ENCODE results near the gene SLC13A3. TPM values are rescaled to one million over a fixed set of nuclear protein-coding genes. Genes with fewer than 3 reads are reported as not detected.

The SLC13A3 gene
- total and polyA plus RNA-seq, 2 of the 4 experiments (the other 2 are of a cell fraction) = 2.5 to 4.2 TPM

DNA sequence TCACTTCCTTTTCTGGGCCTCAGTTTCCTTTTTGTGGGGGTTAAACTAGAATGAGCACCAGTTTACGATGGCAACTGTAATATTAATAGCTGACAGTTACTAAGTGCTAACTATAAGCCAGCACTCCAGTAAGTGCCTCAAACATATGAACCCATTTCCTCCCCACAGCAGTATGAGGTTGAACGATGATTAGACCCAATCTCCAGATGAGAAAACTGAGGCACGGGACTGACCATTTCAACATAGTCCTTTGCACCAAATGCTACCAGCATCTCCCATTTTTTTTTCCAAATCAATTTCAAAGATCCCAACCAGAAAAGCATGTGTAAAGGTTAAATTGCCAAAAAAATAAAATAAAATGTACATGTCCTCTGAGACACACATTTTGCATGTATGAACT lies 7.1 kb downstream of the SLC13A3 start:
- H2BK15ac ChIP-seq (ENCODE audit: low read depth, low read length) = no peak overlapping the region
- ATAC-seq (ENCODE audit: low read depth) (no peak), DNase-seq (no peak)
- no peaks in the 10 kb centered on the region for H3K79me1 ChIP-seq (ENCODE audit: low read depth in 1 of 2, low read length in 2 of 2)
- peaks cover 4% of the 10 kb centered on the region for H3K27me3 ChIP-seq (ENCODE audit: control insufficient read depth, insufficient read depth, low read length)
- no peak overlapping the region for H4K5ac ChIP-seq (ENCODE audit: low read depth, low read length)
- no CpG with 5 or more reads among the region's 3 CpGs for WGBS, 2 experiments (ENCODE audit: extremely low coverage in 2 of 2, insufficient read length in 1 of 2)
- POLR2A ChIA-PET (ENCODE audit: unreplicated experiment) = no interaction called here
- no peak overlapping the region for H2BK5ac ChIP-seq (ENCODE audit: low read depth, low read length, poor library complexity, severe bottlenecking)
- in situ Hi-C loops (cut with MboI; ENCODE audit: low sequenced_read_pairs) (no loop called here), dilution Hi-C loops (cut with HindIII; ENCODE audit: low sequenced_read_pairs, unreplicated experiment) (no loop called here), intact Hi-C loops (cut with micrococcal nuclease) (no loop called here)
- CTCF ChIA-PET = no interaction called here
- no peak overlapping the region for H3K4ac ChIP-seq (ENCODE audit: low read depth, low read length)
- H2AK5ac ChIP-seq (ENCODE audit: low read depth, low read length) = no peak overlapping the region
- H3K9me1 ChIP-seq (ENCODE audit: insufficient read depth, low read length) = no peaks in the 10 kb centered on the region
- H3K56ac ChIP-seq (ENCODE audit: extremely low read depth, insufficient read depth, low read length) = no peak overlapping the region
- no peak overlapping the region for H4K8ac ChIP-seq (ENCODE audit: low read depth in 2 of 2, low read length in 2 of 2)
- no peak overlapping the region for H3K18ac ChIP-seq (ENCODE audit: low read depth, low read length)
- no peak overlapping the region for H3K9ac ChIP-seq (ENCODE audit: low read depth, low read length)
- no peak overlapping the region for H2AK9ac ChIP-seq (replicated peaks; ENCODE audit: low read depth, low read length, poor library complexity)
- TF ChIP-seq POLR2A (IDR thresholded peaks at IDR 0.05; ENCODE audit: low read depth, low read length) = no peak
- TF ChIP-seq, protein P1, sequence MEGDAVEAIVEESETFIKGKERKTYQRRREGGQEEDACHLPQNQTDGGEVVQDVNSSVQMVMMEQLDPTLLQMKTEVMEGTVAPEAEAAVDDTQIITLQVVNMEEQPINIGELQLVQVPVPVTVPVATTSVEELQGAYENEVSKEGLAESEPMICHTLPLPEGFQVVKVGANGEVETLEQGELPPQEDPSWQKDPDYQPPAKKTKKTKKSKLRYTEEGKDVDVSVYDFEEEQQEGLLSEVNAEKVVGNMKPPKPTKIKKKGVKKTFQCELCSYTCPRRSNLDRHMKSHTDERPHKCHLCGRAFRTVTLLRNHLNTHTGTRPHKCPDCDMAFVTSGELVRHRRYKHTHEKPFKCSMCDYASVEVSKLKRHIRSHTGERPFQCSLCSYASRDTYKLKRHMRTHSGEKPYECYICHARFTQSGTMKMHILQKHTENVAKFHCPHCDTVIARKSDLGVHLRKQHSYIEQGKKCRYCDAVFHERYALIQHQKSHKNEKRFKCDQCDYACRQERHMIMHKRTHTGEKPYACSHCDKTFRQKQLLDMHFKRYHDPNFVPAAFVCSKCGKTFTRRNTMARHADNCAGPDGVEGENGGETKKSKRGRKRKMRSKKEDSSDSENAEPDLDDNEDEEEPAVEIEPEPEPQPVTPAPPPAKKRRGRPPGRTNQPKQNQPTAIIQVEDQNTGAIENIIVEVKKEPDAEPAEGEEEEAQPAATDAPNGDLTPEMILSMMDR (conservative IDR thresholded peaks at IDR 0.05; ENCODE audit: low read depth, low read length) = no peak
- TF ChIP-seq CEBPB (IDR thresholded peaks at IDR 0.05; ENCODE audit: low read depth, low read length) = no peak
- no peak for TF ChIP-seq NFE2L2 (IDR thresholded peaks at IDR 0.05; ENCODE audit: low read depth, low read length)
- no peak for TF ChIP-seq RFX5 (IDR thresholded peaks at IDR 0.05; ENCODE audit: low read depth, low read length)
- TF ChIP-seq CHD1 (IDR thresholded peaks at IDR 0.05; ENCODE audit: low read depth, low read length) = no peak
- no peak for TF ChIP-seq SMC3 (IDR thresholded peaks at IDR 0.05; ENCODE audit: low read depth, low read length)
- TF ChIP-seq, protein P2, sequence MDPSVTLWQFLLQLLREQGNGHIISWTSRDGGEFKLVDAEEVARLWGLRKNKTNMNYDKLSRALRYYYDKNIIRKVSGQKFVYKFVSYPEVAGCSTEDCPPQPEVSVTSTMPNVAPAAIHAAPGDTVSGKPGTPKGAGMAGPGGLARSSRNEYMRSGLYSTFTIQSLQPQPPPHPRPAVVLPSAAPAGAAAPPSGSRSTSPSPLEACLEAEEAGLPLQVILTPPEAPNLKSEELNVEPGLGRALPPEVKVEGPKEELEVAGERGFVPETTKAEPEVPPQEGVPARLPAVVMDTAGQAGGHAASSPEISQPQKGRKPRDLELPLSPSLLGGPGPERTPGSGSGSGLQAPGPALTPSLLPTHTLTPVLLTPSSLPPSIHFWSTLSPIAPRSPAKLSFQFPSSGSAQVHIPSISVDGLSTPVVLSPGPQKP (IDR thresholded peaks at IDR 0.05; ENCODE audit: borderline replicate concordance, low read depth, low read length) = no peak
- TF ChIP-seq, protein P3, sequence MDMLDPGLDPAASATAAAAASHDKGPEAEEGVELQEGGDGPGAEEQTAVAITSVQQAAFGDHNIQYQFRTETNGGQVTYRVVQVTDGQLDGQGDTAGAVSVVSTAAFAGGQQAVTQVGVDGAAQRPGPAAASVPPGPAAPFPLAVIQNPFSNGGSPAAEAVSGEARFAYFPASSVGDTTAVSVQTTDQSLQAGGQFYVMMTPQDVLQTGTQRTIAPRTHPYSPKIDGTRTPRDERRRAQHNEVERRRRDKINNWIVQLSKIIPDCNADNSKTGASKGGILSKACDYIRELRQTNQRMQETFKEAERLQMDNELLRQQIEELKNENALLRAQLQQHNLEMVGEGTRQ (IDR thresholded peaks at IDR 0.05; ENCODE audit: low read depth, low read length) = no peak
- no peak for TF ChIP-seq MXI1 (IDR thresholded peaks at IDR 0.05; ENCODE audit: borderline replicate concordance, low read depth, low read length)
- no peak for TF ChIP-seq MAZ (IDR thresholded peaks at IDR 0.05; ENCODE audit: borderline replicate concordance, low read depth, low read length)
- TF ChIP-seq RAD21 (IDR thresholded peaks at IDR 0.05; ENCODE audit: low read length) = no peak
- H3K4me3 ChIP-seq (ENCODE audit: insufficient read depth, low read depth, low read length) = no peak overlapping the region
- no peaks in the 10 kb centered on the region for H3K36me3 ChIP-seq (ENCODE audit: control insufficient read depth, insufficient read depth, low read length)
- no peak overlapping the region for H3K4me2 ChIP-seq (ENCODE audit: low read depth, low read length)
- no peaks in the 10 kb centered on the region for H4K20me1 ChIP-seq (ENCODE audit: insufficient read depth, low read length)
- peaks cover 3% of the 10 kb centered on the region; the same call in 1 of the 2 replicates for H3K4me1 ChIP-seq (ENCODE audit: control insufficient read depth, insufficient read depth, low read length)
- H4K91ac ChIP-seq (ENCODE audit: insufficient read depth, low read depth, low read length) = no peak overlapping the region
- no peak overlapping the region for H2AFZ ChIP-seq (replicated peaks; ENCODE audit: low read length, poor library complexity)
- no peak overlapping the region for H2BK120ac ChIP-seq (ENCODE audit: low read depth, low read length)
- no peak overlapping the region for H3K23ac ChIP-seq (ENCODE audit: low read depth, low read length)
- H3K14ac ChIP-seq (replicated peaks; ENCODE audit: low read depth, low read length) = no peak overlapping the region
- no peak overlapping the region for H2BK20ac ChIP-seq (ENCODE audit: low read depth, low read length)
- no peaks in the 10 kb centered on the region for H3K9me3 ChIP-seq (ENCODE audit: control insufficient read depth, insufficient read depth, low read length)
- BruUV-seq (replicated peaks) = no TSS peak
- H3K27ac ChIP-seq (ENCODE audit: insufficient read depth, low read length) = no peak overlapping the region
